ENCODE data around the gene PHYKPL. TPM values are rescaled to one million over a fixed set of nuclear protein-coding genes. Genes with fewer than 3 reads are reported as not detected.

Gene PHYKPL
- total and polyA plus RNA-seq, 2 of the 4 experiments (the other 2 are of a cell fraction) = 10.0 to 24.5 TPM

DNA sequence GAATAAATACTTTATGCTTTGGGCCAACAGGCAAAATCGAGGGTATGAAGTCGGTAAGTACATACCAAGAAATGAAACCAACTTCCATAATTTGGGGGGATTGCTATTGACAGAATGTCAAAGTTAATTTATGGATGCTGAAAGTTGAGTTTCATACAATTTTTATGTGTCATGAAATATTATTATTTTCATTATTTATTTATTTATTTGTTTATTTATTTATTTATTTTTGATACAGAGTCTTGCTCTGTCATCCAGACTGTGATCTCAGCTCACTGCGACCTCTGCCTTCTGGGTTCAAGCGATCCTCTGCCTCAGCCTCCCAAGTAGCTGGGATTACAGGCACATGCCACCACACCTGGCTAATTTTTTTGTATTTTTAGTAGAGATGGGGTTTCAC, 40.9 kb downstream of the PHYKPL start:
- DNase-seq (no peak), ATAC-seq (ENCODE audit: low read depth) (no peak)
- no peak overlapping the region for H2BK120ac ChIP-seq (ENCODE audit: low read depth, low read length)
- no peak overlapping the region for H2BK15ac ChIP-seq (ENCODE audit: low read depth, low read length)
- H2BK20ac ChIP-seq (ENCODE audit: low read depth, low read length) = no peak overlapping the region
- H3K9me3 ChIP-seq (ENCODE audit: control insufficient read depth, insufficient read depth, low read length) = peaks cover 5% of the 10 kb centered on the region; the same call in 1 of the 2 replicates
- no peak overlapping the region for H3K56ac ChIP-seq (ENCODE audit: extremely low read depth, insufficient read depth, low read length)
- peaks cover 3% of the 10 kb centered on the region for H3K4me1 ChIP-seq (ENCODE audit: control insufficient read depth, insufficient read depth, low read length)
- no peak overlapping the region for H3K27ac ChIP-seq (ENCODE audit: insufficient read depth, low read length)
- no peak overlapping the region for H3K23ac ChIP-seq (ENCODE audit: low read depth, low read length)
- no TSS peak for BruUV-seq (replicated peaks)
- no peak overlapping the region for H2AFZ ChIP-seq (replicated peaks; ENCODE audit: low read length, poor library complexity)
- TF ChIP-seq MXI1 (IDR thresholded peaks at IDR 0.05; ENCODE audit: borderline replicate concordance, low read depth, low read length) (no peak), RCOR1 (IDR thresholded peaks at IDR 0.05; ENCODE audit: insufficient replicate concordance, low read length) (no peak), SMC3 (IDR thresholded peaks at IDR 0.05; ENCODE audit: low read depth, low read length) (no peak), USF2 (IDR thresholded peaks at IDR 0.05; ENCODE audit: low read depth, low read length) (no peak), MAFK (IDR thresholded peaks at IDR 0.05; ENCODE audit: low read depth, low read length) (no peak), RAD21 (IDR thresholded peaks at IDR 0.05; ENCODE audit: low read length) (no peak), RFX5 (IDR thresholded peaks at IDR 0.05; ENCODE audit: low read depth, low read length) (no peak), BHLHE40 (IDR thresholded peaks at IDR 0.05; ENCODE audit: low read depth, low read length) (no peak)
- TF ChIP-seq, protein P1, sequence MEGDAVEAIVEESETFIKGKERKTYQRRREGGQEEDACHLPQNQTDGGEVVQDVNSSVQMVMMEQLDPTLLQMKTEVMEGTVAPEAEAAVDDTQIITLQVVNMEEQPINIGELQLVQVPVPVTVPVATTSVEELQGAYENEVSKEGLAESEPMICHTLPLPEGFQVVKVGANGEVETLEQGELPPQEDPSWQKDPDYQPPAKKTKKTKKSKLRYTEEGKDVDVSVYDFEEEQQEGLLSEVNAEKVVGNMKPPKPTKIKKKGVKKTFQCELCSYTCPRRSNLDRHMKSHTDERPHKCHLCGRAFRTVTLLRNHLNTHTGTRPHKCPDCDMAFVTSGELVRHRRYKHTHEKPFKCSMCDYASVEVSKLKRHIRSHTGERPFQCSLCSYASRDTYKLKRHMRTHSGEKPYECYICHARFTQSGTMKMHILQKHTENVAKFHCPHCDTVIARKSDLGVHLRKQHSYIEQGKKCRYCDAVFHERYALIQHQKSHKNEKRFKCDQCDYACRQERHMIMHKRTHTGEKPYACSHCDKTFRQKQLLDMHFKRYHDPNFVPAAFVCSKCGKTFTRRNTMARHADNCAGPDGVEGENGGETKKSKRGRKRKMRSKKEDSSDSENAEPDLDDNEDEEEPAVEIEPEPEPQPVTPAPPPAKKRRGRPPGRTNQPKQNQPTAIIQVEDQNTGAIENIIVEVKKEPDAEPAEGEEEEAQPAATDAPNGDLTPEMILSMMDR (conservative IDR thresholded peaks at IDR 0.05; ENCODE audit: low read depth, low read length) = no peak
- peaks cover 23% of the 10 kb centered on the region; the same call in 1 of the 2 replicates for H3K27me3 ChIP-seq (ENCODE audit: control insufficient read depth, insufficient read depth, low read length)
- dilution Hi-C loops (cut with HindIII; ENCODE audit: low sequenced_read_pairs, unreplicated experiment) = no loop called here
- POLR2A ChIA-PET (ENCODE audit: unreplicated experiment) = no interaction called here
- H3K14ac ChIP-seq (replicated peaks; ENCODE audit: low read depth, low read length) = no peak overlapping the region
- H3K18ac ChIP-seq (ENCODE audit: low read depth, low read length) = no peak overlapping the region
- no peaks in the 10 kb centered on the region for H3K9me1 ChIP-seq (ENCODE audit: insufficient read depth, low read length)
- no peak overlapping the region for H3K4me2 ChIP-seq (ENCODE audit: low read depth, low read length)
- no peaks in the 10 kb centered on the region for H3K36me3 ChIP-seq (ENCODE audit: control insufficient read depth, insufficient read depth, low read length)
- no peak overlapping the region for H3K4me3 ChIP-seq (ENCODE audit: insufficient read depth, low read depth, low read length)
- H3K4ac ChIP-seq (ENCODE audit: low read depth, low read length) = no peak overlapping the region
- WGBS, 2 experiments (ENCODE audit: extremely low coverage in 2 of 2, insufficient read length in 1 of 2) = no CpG with 5 or more reads among the region's 4 CpGs
- no peaks in the 10 kb centered on the region for H3K79me1 ChIP-seq (ENCODE audit: low read depth in 1 of 2, low read length in 2 of 2)
- CTCF ChIA-PET = no interaction called here
- H4K91ac ChIP-seq (ENCODE audit: insufficient read depth, low read depth, low read length) = no peak overlapping the region
- H2BK5ac ChIP-seq (ENCODE audit: low read depth, low read length, poor library complexity, severe bottlenecking) = no peak overlapping the region
- in situ Hi-C loops (cut with MboI; ENCODE audit: low sequenced_read_pairs) = no loop called here
- intact Hi-C loops (cut with micrococcal nuclease) = no loop called here
- H4K20me1 ChIP-seq (ENCODE audit: insufficient read depth, low read length) = no peaks in the 10 kb centered on the region
- no peak overlapping the region for H3K9ac ChIP-seq (ENCODE audit: low read depth, low read length)
- H2AK9ac ChIP-seq (replicated peaks; ENCODE audit: low read depth, low read length, poor library complexity) = no peak overlapping the region
- no peak overlapping the region for H4K5ac ChIP-seq (ENCODE audit: low read depth, low read length)
- H2AK5ac ChIP-seq (ENCODE audit: low read depth, low read length) = no peak overlapping the region
- H4K8ac ChIP-seq (ENCODE audit: low read depth in 2 of 2, low read length in 2 of 2) = no peak overlapping the region

Measured in IMR-90 (cell line).